Endothelial cell (in vitro differentiated cells): ENCODE data around the gene RERE. TPM values are rescaled to one million over a fixed set of nuclear protein-coding genes. Genes with fewer than 3 reads are reported as not detected.

Source experiments
- DNase-seq: peaks from one replicate; pipeline ENCODE4 v3.0.0; 2021; ENCODE audit warnings: low spot score
- H3K27ac Mint-ChIP-seq: one replicate; pipeline ENCODE4 v1.8.0; 2021; ENCODE audit warnings: mixed read lengths, inconsistent platforms; ENCODE audit not compliant: unreplicated experiment
- H3K27me3 Mint-ChIP-seq: one replicate; pipeline ENCODE4 v1.8.0; 2021; ENCODE audit warnings: mild to moderate bottlenecking, moderate library complexity, mixed read lengths, inconsistent platforms; ENCODE audit not compliant: unreplicated experiment
- H3K36me3 Mint-ChIP-seq: one replicate; pipeline ENCODE4 v1.8.0; 2021; ENCODE audit warnings: mild to moderate bottlenecking, low read depth, mixed read lengths, inconsistent platforms; ENCODE audit not compliant: unreplicated experiment
- H3K4me1 Mint-ChIP-seq: one replicate; pipeline ENCODE4 v1.8.0; 2021; ENCODE audit warnings: mild to moderate bottlenecking, mixed read lengths, inconsistent platforms; ENCODE audit not compliant: unreplicated experiment
- H3K4me3 Mint-ChIP-seq: one replicate; pipeline ENCODE4 v1.8.0; 2021; ENCODE audit warnings: mild to moderate bottlenecking, mixed read lengths, inconsistent platforms; ENCODE audit not compliant: unreplicated experiment
- H3K9me3 Mint-ChIP-seq: one replicate; pipeline ENCODE4 v1.8.0; 2021; ENCODE audit warnings: mixed read lengths, inconsistent platforms; ENCODE audit not compliant: unreplicated experiment
- total RNA-seq: library from RNA; stranded (reverse); fragmentation: NEBNext Ultra II Directional; extraction: Animal tissue kit (Norgen Biotek cat#: 25700); gene quantifications from one replicate; pipeline ENCODE4 v1.2.1, GENCODE V29; 2021; ENCODE audit not compliant: unreplicated experiment
- TF ChIP-seq, protein P1 (sequence below): fragments of 200-600 bp; sonication (generic); IDR thresholded peaks from one replicate; pipeline ENCODE4 v1.5.0; 2021; ENCODE audit warnings: antibody characterized with exemption; ENCODE audit not compliant: unreplicated experiment

RERE gene
- total RNA-seq, 1 donor from 2014 or later = 115 TPM

DNA sequence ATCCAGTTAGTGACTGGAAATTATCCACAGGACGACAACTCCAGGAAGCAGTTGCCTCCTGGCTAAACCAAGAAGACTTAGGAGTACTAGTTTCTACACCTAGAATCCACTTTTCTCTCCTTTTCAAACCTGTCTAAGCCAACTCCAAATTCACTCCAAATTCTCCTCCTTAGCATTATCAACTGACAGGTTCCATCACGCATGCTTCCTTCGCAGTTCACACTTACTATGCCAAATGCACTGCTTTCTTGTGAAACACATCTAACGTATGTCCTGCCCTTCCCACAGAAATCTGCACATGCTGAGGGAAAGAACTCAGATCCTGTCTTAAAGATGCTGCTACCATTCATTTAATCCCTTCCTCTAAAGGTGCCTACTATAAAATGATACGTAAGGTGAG is 225.9 kb downstream of the RERE start:
- Mint-ChIP-seq H3K36me3 (peaks cover 17% of the 10 kb centered on the region), H3K4me3 (no peak overlapping the region), H3K27me3 (no peaks in the 10 kb centered on the region), H3K27ac (peak overlapping the region; percentile 5), H3K4me1 (peaks cover 22% of the 10 kb centered on the region), H3K9me3 (no peaks in the 10 kb centered on the region)
- TF ChIP-seq, protein P1, sequence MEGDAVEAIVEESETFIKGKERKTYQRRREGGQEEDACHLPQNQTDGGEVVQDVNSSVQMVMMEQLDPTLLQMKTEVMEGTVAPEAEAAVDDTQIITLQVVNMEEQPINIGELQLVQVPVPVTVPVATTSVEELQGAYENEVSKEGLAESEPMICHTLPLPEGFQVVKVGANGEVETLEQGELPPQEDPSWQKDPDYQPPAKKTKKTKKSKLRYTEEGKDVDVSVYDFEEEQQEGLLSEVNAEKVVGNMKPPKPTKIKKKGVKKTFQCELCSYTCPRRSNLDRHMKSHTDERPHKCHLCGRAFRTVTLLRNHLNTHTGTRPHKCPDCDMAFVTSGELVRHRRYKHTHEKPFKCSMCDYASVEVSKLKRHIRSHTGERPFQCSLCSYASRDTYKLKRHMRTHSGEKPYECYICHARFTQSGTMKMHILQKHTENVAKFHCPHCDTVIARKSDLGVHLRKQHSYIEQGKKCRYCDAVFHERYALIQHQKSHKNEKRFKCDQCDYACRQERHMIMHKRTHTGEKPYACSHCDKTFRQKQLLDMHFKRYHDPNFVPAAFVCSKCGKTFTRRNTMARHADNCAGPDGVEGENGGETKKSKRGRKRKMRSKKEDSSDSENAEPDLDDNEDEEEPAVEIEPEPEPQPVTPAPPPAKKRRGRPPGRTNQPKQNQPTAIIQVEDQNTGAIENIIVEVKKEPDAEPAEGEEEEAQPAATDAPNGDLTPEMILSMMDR = no peak
- DNase-seq = no peak

DNA sequence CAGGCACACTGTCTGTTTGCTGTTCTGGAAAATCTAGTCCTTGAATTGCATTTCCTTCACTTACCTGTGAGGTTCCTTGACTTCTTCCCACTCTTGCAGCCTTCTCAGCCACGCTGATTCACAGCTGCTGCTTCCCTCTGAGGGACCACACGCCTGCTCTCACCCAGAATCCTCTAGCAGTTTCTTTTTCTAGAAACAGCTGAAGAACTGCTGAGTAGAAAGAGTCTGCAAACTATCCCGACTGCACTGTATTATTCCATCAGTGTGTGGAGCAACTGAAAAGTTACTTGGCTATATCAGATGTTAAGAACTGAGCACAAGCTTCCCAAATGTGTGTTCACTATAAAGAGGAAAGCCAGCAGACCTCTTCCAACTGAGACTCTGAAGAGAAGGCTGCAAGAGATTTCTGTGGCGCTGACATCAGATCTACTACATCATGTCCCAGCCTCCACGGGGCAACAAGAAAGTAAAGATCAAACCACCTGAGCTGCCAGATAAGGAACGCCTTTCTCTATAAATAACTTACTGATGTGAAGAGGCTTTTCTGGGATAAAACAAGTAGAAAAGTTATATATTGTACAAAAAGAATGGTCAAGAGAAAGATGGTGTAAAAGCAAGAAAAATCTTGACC is 226.6 kb downstream of the RERE start:
- Mint-ChIP-seq H3K36me3 (peaks cover 17% of the 10 kb centered on the region), H3K9me3 (no peaks in the 10 kb centered on the region), H3K4me3 (no peak overlapping the region), H3K4me1 (peaks cover 29% of the 10 kb centered on the region), H3K27me3 (no peaks in the 10 kb centered on the region), H3K27ac (no peak overlapping the region)
- TF ChIP-seq, protein P1 = no peak
- no peak for DNase-seq

DNA sequence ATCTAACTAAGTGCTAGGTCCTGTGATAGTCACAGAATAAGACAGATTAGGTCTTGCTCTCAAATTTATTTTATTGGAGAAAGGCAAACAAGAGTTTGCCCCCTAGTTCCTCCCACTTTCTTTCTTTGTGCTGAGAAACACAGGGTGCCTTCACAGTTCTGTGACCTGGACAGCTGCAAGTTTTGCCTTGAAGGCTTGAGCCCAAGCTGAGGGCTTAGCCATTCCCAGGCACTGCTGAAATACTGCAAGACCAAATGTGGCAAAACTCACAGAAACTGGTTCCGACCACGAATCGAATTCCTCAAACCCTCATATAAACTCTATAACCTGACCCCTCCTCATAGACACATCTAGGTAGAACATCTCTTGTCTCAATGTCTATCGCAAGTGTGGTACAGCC is 227.9 kb downstream of the RERE start:
- TF ChIP-seq, protein P1 = no peak
- peaks cover 17% of the 10 kb centered on the region for H3K36me3 Mint-ChIP-seq
- no peaks in the 10 kb centered on the region for H3K27me3 Mint-ChIP-seq
- no peaks in the 10 kb centered on the region for H3K9me3 Mint-ChIP-seq
- H3K27ac Mint-ChIP-seq = no peak overlapping the region
- H3K4me3 Mint-ChIP-seq = no peak overlapping the region
- DNase-seq = no peak
- H3K4me1 Mint-ChIP-seq = peaks cover 30% of the 10 kb centered on the region

DNA sequence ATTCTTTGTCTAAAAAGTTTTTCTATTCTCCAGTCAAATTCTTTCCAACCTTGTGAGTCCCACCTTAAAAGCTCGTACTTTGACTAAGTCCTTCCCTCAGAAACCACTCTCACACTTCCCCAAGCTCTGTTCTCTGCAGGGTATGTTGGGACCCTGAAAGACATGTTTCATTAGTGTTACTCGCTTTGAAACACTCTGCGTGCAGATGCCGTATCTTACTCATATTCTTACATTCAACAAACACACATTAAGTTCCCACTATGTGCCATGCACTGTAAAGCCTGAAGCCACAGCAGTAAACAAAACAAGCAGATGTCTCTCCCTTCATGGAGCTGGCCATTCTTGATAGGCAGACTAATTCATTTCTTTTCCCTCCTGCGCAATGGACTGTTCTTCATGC is 229.7 kb downstream of the RERE start:
- Mint-ChIP-seq H3K4me3 (no peak overlapping the region), H3K27ac (peak overlapping the region; percentile 37), H3K4me1 (peaks cover 27% of the 10 kb centered on the region), H3K9me3 (no peaks in the 10 kb centered on the region), H3K36me3 (peaks cover 3% of the 10 kb centered on the region), H3K27me3 (no peaks in the 10 kb centered on the region)
- no peak for DNase-seq
- TF ChIP-seq, protein P1 = no peak

DNA sequence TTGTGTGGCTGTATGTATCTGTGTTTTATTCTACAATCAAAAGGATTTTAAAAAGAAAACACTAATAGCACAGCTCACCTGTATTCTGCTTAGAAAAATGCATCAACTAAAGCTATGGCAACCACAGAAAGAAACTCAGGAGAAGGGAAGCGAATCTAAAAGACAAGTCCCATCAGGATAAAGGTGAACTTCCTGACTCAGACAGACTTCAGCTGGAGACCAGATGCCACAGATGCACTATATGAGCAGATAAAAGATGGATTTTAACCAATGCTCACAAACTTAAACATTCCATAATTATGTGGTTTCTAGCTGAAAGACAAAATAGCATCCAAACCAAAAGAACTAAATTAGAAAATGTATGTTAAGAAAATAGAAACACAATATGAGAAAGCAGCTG is 231.0 kb downstream of the RERE start:
- no peaks in the 10 kb centered on the region for H3K27me3 Mint-ChIP-seq
- no peak for DNase-seq
- H3K9me3 Mint-ChIP-seq = no peaks in the 10 kb centered on the region
- TF ChIP-seq, protein P1 = no peak
- no peak overlapping the region for H3K4me3 Mint-ChIP-seq
- H3K36me3 Mint-ChIP-seq = no peaks in the 10 kb centered on the region
- H3K4me1 Mint-ChIP-seq = peaks cover 22% of the 10 kb centered on the region
- H3K27ac Mint-ChIP-seq = peak overlapping the region; percentile 1
